ENCODE results near the gene SLCO2A1.

The SLCO2A1 gene

GRCh38 chr3:133988631-133989161 is 41.0 kb downstream of the SLCO2A1 start:
- Histone ChIP-seq H3K36me3 (ENCODE audit: insufficient read depth, insufficient read length, low read length) (no peaks in the 10 kb centered on the region), H3K4me1 (ENCODE audit: insufficient read depth, insufficient read length) (peaks cover 6% of the 10 kb centered on the region), H3K27me3 (ENCODE audit: insufficient read depth, insufficient read length) (peaks cover 33% of the 10 kb centered on the region), H3K9ac (ENCODE audit: insufficient read length, low read depth) (no peak overlapping the region), H3K4me3 (ENCODE audit: insufficient read length, low read depth) (no peak overlapping the region), H3K9me3 (ENCODE audit: insufficient read depth, low read length) (no peaks in the 10 kb centered on the region; the same call in 1 of the 2 replicates)
- DNase-seq (ENCODE audit: low read depth, low spot score), result peak; percentile 52
- TF ChIP-seq SUZ12 (IDR thresholded peaks at IDR 0.05; ENCODE audit: extremely low read depth, insufficient read depth, insufficient read length) (no peak), YY1 (IDR thresholded peaks at IDR 0.05; ENCODE audit: insufficient read depth, insufficient read length) (no peak), ZNF274 (IDR thresholded peaks at IDR 0.05; ENCODE audit: low read depth, low read length) (no peak)

GRCh38 chr3:133987948-133988484 is 41.7 kb downstream of the SLCO2A1 start:
- TF ChIP-seq SUZ12 (IDR thresholded peaks at IDR 0.05; ENCODE audit: extremely low read depth, insufficient read depth, insufficient read length), result no peak
- TF ChIP-seq YY1 (IDR thresholded peaks at IDR 0.05; ENCODE audit: insufficient read depth, insufficient read length), result no peak
- no peak for TF ChIP-seq ZNF274 (IDR thresholded peaks at IDR 0.05; ENCODE audit: low read depth, low read length)
- DNase-seq (ENCODE audit: low read depth, low spot score), result no peak
- Histone ChIP-seq H3K9me3 (ENCODE audit: insufficient read depth, low read length) (no peaks in the 10 kb centered on the region; the same call in 1 of the 2 replicates), H3K36me3 (ENCODE audit: insufficient read depth, insufficient read length, low read length) (no peaks in the 10 kb centered on the region), H3K4me1 (ENCODE audit: insufficient read depth, insufficient read length) (peaks cover 9% of the 10 kb centered on the region), H3K9ac (ENCODE audit: insufficient read length, low read depth) (no peak overlapping the region), H3K27me3 (ENCODE audit: insufficient read depth, insufficient read length) (peaks cover 29% of the 10 kb centered on the region), H3K4me3 (ENCODE audit: insufficient read length, low read depth) (no peak overlapping the region)

DNA sequence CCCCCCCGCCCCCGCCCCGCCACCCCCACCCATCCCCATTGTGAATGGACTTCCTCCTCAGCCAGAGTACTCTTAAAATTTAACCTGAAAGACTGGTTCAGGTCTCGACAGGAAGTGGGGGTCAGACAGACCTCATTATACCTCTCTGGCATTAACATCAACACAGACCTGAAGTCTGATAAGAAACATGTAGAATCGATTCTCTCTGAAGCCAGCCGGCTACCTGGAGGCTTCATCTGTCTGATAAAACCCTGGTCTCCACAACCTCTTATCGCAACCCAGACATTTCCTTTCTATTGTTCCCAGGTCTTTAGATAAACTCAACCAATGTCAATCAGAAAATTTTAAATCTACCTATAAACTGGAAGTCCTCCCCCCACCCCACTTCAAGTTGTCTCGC is 42.6 kb downstream of the SLCO2A1 start:
- Histone ChIP-seq H3K4me3 (ENCODE audit: insufficient read length, low read depth) (no peak overlapping the region), H3K27me3 (ENCODE audit: insufficient read depth, insufficient read length) (peaks cover 21% of the 10 kb centered on the region), H3K9ac (ENCODE audit: insufficient read length, low read depth) (no peak overlapping the region), H3K36me3 (ENCODE audit: insufficient read depth, insufficient read length, low read length) (no peaks in the 10 kb centered on the region), H3K4me1 (ENCODE audit: insufficient read depth, insufficient read length) (peaks cover 9% of the 10 kb centered on the region), H3K9me3 (ENCODE audit: insufficient read depth, low read length) (no peaks in the 10 kb centered on the region)
- no peak for DNase-seq (ENCODE audit: low read depth, low spot score)
- TF ChIP-seq YY1 (IDR thresholded peaks at IDR 0.05; ENCODE audit: insufficient read depth, insufficient read length), result no peak
- no peak for TF ChIP-seq ZNF274 (IDR thresholded peaks at IDR 0.05; ENCODE audit: low read depth, low read length)
- TF ChIP-seq SUZ12 (IDR thresholded peaks at IDR 0.05; ENCODE audit: extremely low read depth, insufficient read depth, insufficient read length), result no peak

DNA sequence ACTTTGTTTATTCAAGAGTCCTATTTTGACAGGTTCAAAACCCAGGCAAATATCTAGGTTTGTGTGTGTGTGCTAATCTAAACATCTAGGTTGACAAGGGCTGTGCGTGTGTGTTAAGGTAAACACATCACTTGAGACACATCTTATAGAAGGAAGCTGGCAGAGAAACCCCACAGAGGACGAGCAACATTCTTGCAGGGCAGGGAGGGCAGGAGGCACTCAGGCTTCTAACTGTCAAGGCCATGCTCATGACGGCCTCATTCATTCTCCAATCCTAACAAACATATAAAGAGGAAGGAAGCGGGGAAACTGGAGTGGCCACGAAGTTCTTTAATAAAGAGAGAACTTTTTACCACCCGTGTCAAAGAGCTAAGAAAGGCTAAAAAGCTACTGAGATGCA is 43.4 kb downstream of the SLCO2A1 start:
- TF ChIP-seq YY1 (IDR thresholded peaks at IDR 0.05; ENCODE audit: insufficient read depth, insufficient read length), result no peak
- TF ChIP-seq SUZ12 (IDR thresholded peaks at IDR 0.05; ENCODE audit: extremely low read depth, insufficient read depth, insufficient read length), result no peak
- TF ChIP-seq ZNF274 (IDR thresholded peaks at IDR 0.05; ENCODE audit: low read depth, low read length), result no peak
- Histone ChIP-seq H3K9ac (ENCODE audit: insufficient read length, low read depth) (no peak overlapping the region), H3K4me3 (ENCODE audit: insufficient read length, low read depth) (no peak overlapping the region), H3K36me3 (ENCODE audit: insufficient read depth, insufficient read length, low read length) (no peaks in the 10 kb centered on the region), H3K27me3 (ENCODE audit: insufficient read depth, insufficient read length) (peaks cover 21% of the 10 kb centered on the region), H3K4me1 (ENCODE audit: insufficient read depth, insufficient read length) (peaks cover 5% of the 10 kb centered on the region), H3K9me3 (ENCODE audit: insufficient read depth, low read length) (no peaks in the 10 kb centered on the region)
- no peak for DNase-seq (ENCODE audit: low read depth, low spot score)

GRCh38 chr3:133984975-133985374 is 44.8 kb downstream of the SLCO2A1 start:
- Histone ChIP-seq H3K9ac (ENCODE audit: insufficient read length, low read depth) (no peak overlapping the region), H3K36me3 (ENCODE audit: insufficient read depth, insufficient read length, low read length) (no peaks in the 10 kb centered on the region), H3K9me3 (ENCODE audit: insufficient read depth, low read length) (no peaks in the 10 kb centered on the region), H3K4me3 (ENCODE audit: insufficient read length, low read depth) (no peak overlapping the region), H3K4me1 (ENCODE audit: insufficient read depth, insufficient read length) (peaks cover 5% of the 10 kb centered on the region), H3K27me3 (ENCODE audit: insufficient read depth, insufficient read length) (peaks cover 12% of the 10 kb centered on the region)
- TF ChIP-seq ZNF274 (IDR thresholded peaks at IDR 0.05; ENCODE audit: low read depth, low read length) (no peak), YY1 (IDR thresholded peaks at IDR 0.05; ENCODE audit: insufficient read depth, insufficient read length) (no peak), SUZ12 (IDR thresholded peaks at IDR 0.05; ENCODE audit: extremely low read depth, insufficient read depth, insufficient read length) (no peak)
- no peak for DNase-seq (ENCODE audit: low read depth, low spot score)

DNA sequence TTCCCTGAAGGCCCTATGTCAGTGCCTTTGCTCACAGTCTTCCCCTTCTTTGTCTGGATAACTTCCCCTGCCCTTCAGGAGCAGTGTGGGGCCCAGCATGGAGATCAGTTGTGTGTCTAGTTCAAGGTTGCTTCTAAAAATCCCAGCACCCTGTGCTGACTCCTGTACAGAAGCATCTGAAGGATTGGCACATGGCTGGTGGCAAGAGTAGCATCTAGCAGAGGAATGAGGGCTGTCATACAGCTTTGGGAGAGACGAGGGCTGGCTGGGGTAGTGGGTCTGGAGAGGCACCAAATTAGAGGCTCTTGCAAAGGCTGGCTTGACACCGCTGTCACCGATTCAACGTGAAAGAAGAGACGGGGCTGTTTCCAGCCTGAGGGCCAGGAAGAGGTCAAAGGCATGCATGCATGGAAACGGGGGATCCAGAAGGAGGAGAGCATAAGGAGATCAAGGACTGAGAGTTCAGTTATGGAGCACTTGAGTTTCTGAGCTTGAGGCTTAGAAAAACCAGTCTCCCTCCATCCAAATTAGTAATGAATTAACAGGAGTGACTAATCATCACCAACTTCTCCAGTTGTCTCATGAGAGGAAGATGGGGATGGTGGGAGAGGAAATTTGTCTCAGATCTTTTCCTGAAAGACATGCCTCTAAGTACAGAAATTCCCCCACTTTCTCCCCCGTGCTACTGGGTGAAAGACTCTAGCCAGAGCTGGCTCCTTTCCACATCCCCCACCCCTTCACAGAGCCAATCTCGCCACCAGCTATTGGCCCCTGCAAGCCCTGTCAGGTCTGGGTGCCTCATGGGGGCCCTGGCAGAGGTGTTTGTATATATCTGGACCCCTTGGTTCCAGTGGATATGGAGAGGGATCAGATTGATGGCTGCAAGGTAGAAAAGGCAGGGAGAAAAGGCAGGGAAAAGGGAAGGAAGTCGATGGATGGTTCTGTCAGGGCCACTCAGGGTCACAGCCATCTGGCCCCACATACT is 45.9 kb downstream of the SLCO2A1 start:
- Histone ChIP-seq H3K36me3 (ENCODE audit: insufficient read depth, insufficient read length, low read length) (no peaks in the 10 kb centered on the region), H3K27me3 (ENCODE audit: insufficient read depth, insufficient read length) (peaks cover 12% of the 10 kb centered on the region), H3K9ac (ENCODE audit: insufficient read length, low read depth) (no peak overlapping the region), H3K4me3 (ENCODE audit: insufficient read length, low read depth) (no peak overlapping the region), H3K9me3 (ENCODE audit: insufficient read depth, low read length) (no peaks in the 10 kb centered on the region), H3K4me1 (ENCODE audit: insufficient read depth, insufficient read length) (peaks cover 5% of the 10 kb centered on the region)
- DNase-seq (ENCODE audit: low read depth, low spot score), result no peak
- TF ChIP-seq SUZ12 (IDR thresholded peaks at IDR 0.05; ENCODE audit: extremely low read depth, insufficient read depth, insufficient read length), result no peak
- no peak for TF ChIP-seq YY1 (IDR thresholded peaks at IDR 0.05; ENCODE audit: insufficient read depth, insufficient read length)
- TF ChIP-seq ZNF274 (IDR thresholded peaks at IDR 0.05; ENCODE audit: low read depth, low read length), result no peak

DNA sequence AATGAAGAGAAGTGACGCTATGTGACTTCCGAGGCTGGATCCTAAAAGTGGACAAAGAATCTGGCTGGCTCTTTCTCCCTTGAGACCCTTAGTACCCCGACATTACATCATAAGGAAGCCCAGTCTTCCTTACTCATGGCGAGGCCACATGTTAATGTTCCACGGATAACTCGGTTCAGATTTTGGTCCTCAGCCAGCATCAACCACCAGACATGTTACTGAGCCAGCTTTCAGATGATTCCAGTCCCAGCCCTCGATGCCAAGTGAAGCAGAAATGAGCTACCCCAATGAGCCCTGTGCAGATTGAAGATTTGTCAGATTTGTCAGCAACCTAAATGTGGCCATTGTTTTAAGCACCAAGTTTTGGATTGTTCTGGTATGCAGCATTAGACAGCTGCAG is 46.6 kb downstream of the SLCO2A1 start:
- no peak for DNase-seq (ENCODE audit: low read depth, low spot score)
- no peak overlapping the region for H3K9ac ChIP-seq (ENCODE audit: insufficient read length, low read depth)
- H3K4me1 ChIP-seq (ENCODE audit: insufficient read depth, insufficient read length), result peaks cover 5% of the 10 kb centered on the region
- no peak overlapping the region for H3K4me3 ChIP-seq (ENCODE audit: insufficient read length, low read depth)
- no peak for TF ChIP-seq ZNF274 (IDR thresholded peaks at IDR 0.05; ENCODE audit: low read depth, low read length)
- no peaks in the 10 kb centered on the region for H3K9me3 ChIP-seq (ENCODE audit: insufficient read depth, low read length)
- peaks cover 12% of the 10 kb centered on the region for H3K27me3 ChIP-seq (ENCODE audit: insufficient read depth, insufficient read length)
- H3K36me3 ChIP-seq (ENCODE audit: insufficient read depth, insufficient read length, low read length), result no peaks in the 10 kb centered on the region

Measured in NT2/D1 (cell line).